OCI-LY7 (cell line): ENCODE results near the gene PSMA6.

Experiments used
- CTCF ChIP-seq: fragments of 200-600 bp; sonication (generic); conservative IDR thresholded peaks from 2 replicates; pipeline ENCODE4 v1.5.1; 2014; ENCODE audit warnings: mild to moderate bottlenecking, antibody characterized with exemption, low read length, moderate library complexity, mixed read lengths
- EZH2phosphoT487 ChIP-seq: fragments of 200-600 bp; sonication (generic); IDR thresholded peaks from 2 replicates; pipeline ENCODE4 v1.6.1; 2018; ENCODE audit warnings: low read depth, borderline replicate concordance, mild to moderate bottlenecking, mixed run types, antibody characterized with exemption, low read length, moderate library complexity, mixed read lengths

DNA sequence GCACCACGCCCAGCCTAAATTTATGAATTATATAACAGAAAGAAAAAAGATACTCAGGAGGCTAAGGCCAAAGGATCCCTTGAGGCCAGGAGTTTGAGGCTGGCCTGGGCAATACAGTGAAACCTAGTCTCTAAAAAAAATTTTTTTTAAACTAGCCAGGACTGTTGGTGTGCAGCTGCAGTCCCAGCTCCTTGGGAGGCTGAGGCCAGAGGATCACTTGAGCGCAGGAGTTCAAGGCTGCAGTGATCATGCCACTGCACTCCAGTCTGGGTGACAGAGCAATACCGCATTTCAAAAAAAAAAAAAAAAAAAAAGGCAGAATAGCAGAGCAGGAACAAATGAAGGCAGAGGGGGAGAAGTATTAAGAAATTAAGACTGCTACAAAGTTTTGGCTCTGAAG, 2.6 kb upstream of the PSMA6 start:
- TF ChIP-seq CTCF (no peak), EZH2phosphoT487 (no peak)
